H9 (cell line): Measurements from ENCODE around the gene PSMD5. TPM values are rescaled to one million over a fixed set of nuclear protein-coding genes. Genes with fewer than 3 reads are reported as not detected.

Source experiments
- DNase-seq: peaks from one replicate; pipeline ENCODE4 v3.0.0-alpha.2; 2017
- H2AFZ ChIP-seq: one replicate; pipeline ENCODE4 v1.6.1; 2013; ENCODE audit warnings: mild to moderate bottlenecking, low read length, control low read depth, moderate library complexity
- H2AK5ac ChIP-seq: 2 replicates; pipeline ENCODE4 v1.6.1; 2013; ENCODE audit warnings: low read length, control low read depth, mixed read lengths; ENCODE audit not compliant: insufficient read length
- H2BK120ac ChIP-seq: one replicate; pipeline ENCODE4 v1.6.1; 2013; ENCODE audit warnings: low read depth, mild to moderate bottlenecking, low read length, control low read depth, inconsistent platforms; ENCODE audit not compliant: poor library complexity, severe bottlenecking
- H2BK12ac ChIP-seq: 2 replicates; pipeline ENCODE4 v1.6.1; 2013; ENCODE audit warnings: low read length, control low read depth, mixed read lengths, low read depth; ENCODE audit not compliant: insufficient read length
- H2BK15ac ChIP-seq: 2 replicates; pipeline ENCODE4 v1.6.1; 2013; ENCODE audit warnings: low read depth, low read length, control low read depth
- H2BK20ac ChIP-seq: one replicate; pipeline ENCODE4 v1.6.1; 2013; ENCODE audit warnings: low read depth, mild to moderate bottlenecking, low read length, control low read depth, inconsistent platforms; ENCODE audit not compliant: poor library complexity, severe bottlenecking
- H2BK5ac ChIP-seq: 2 replicates; pipeline ENCODE4 v1.6.1; 2013; ENCODE audit warnings: low read length, control low read depth, mixed read lengths; ENCODE audit not compliant: insufficient read length
- H3K14ac ChIP-seq: 2 replicates; pipeline ENCODE4 v1.6.1; 2013; ENCODE audit warnings: low read length, control low read depth; ENCODE audit not compliant: insufficient read depth
- H3K18ac ChIP-seq: 2 replicates; pipeline ENCODE4 v1.6.1; 2013; ENCODE audit warnings: low read depth, mild to moderate bottlenecking, mixed read lengths, low read length, control low read depth; ENCODE audit not compliant: insufficient read length
- H3K23ac ChIP-seq: 2 replicates; pipeline ENCODE4 v1.6.1; 2013; ENCODE audit warnings: low read length, control low read depth, mixed read lengths, low read depth; ENCODE audit not compliant: insufficient read length
- H3K23me2 ChIP-seq: 2 replicates; pipeline ENCODE4 v1.6.1; 2013; ENCODE audit warnings: low read depth, mild to moderate bottlenecking, mixed read lengths, low read length, control low read depth; ENCODE audit not compliant: insufficient read length, poor library complexity, severe bottlenecking
- H3K27ac ChIP-seq: 2 replicates; pipeline ENCODE4 v1.5.1; 2013; ENCODE audit warnings: low read length, control low read depth, mixed read lengths, low read depth; ENCODE audit not compliant: insufficient read length
- H3K27me3 ChIP-seq: 2 replicates; pipeline ENCODE4 v1.6.1; 2013; ENCODE audit warnings: low read length, control low read depth, inconsistent platforms; ENCODE audit not compliant: insufficient read depth
- H3K4ac ChIP-seq: 2 replicates; pipeline ENCODE4 v1.6.1; 2013; ENCODE audit warnings: low read depth, mild to moderate bottlenecking, control low read depth, inconsistent platforms, low read length, moderate library complexity
- H3K4me1 ChIP-seq: 2 replicates; pipeline ENCODE4 v1.6.1; 2013; ENCODE audit warnings: low read length, control low read depth, inconsistent platforms; ENCODE audit not compliant: insufficient read depth
- H3K4me2 ChIP-seq: 2 replicates; pipeline ENCODE4 v1.6.1; 2013; ENCODE audit warnings: low read length, control low read depth, mixed read lengths; ENCODE audit not compliant: insufficient read length, insufficient read depth
- H3K56ac ChIP-seq: 2 replicates; pipeline ENCODE4 v1.6.1; 2013; ENCODE audit warnings: low read depth, mild to moderate bottlenecking, mixed read lengths, low read length, control low read depth; ENCODE audit not compliant: insufficient read length
- H3K79me1 ChIP-seq: 2 replicates; pipeline ENCODE4 v1.6.1; 2013; ENCODE audit warnings: low read depth, mild to moderate bottlenecking, moderate library complexity, low read length, control low read depth, inconsistent platforms; ENCODE audit not compliant: insufficient read depth, poor library complexity, severe bottlenecking
- H3K79me2 ChIP-seq: 2 replicates; pipeline ENCODE4 v1.6.1; 2013; ENCODE audit warnings: low read length, control low read depth, inconsistent platforms; ENCODE audit not compliant: insufficient read depth
- H3K9ac ChIP-seq: 2 replicates; pipeline ENCODE4 v1.6.1; 2013; ENCODE audit warnings: low read length, control low read depth, mixed read lengths; ENCODE audit not compliant: insufficient read length; ENCODE audit errors: extremely low read depth
- H3K9me3 ChIP-seq: one replicate; pipeline ENCODE4 v1.6.1; 2013; ENCODE audit warnings: low read depth, low read length, inconsistent platforms; ENCODE audit not compliant: control insufficient read depth
- H3T11ph ChIP-seq: one replicate; pipeline ENCODE4 v1.6.1; 2013; ENCODE audit warnings: mild to moderate bottlenecking, low read length, control low read depth, inconsistent platforms
- H4K20me1 ChIP-seq: one replicate; pipeline ENCODE4 v1.6.1; 2013; ENCODE audit not compliant: control insufficient read depth, insufficient read length, insufficient read depth
- H4K5ac ChIP-seq: 2 replicates; pipeline ENCODE4 v1.6.1; 2013; ENCODE audit warnings: low read depth, mild to moderate bottlenecking, mixed read lengths, low read length, control low read depth; ENCODE audit not compliant: insufficient read length
- H4K8ac ChIP-seq: replicated peaks from 2 replicates; pipeline ENCODE4 v1.6.1; 2013; ENCODE audit warnings: low read length, control low read depth, mixed read lengths, low read depth; ENCODE audit not compliant: insufficient read length
- H4K91ac ChIP-seq: 2 replicates; pipeline ENCODE4 v1.6.1; 2013; ENCODE audit warnings: low read depth, mild to moderate bottlenecking, moderate library complexity, mixed read lengths, low read length, control low read depth; ENCODE audit not compliant: insufficient read length
- H3K27ac Mint-ChIP-seq, 3 experiments: 2 replicates in 2 of 3; 3 replicates in 1 of 3; pipeline ENCODE4 v1.8.0; 2020 to 2021; ENCODE audit warnings: mixed read lengths in 3 of 3, mild to moderate bottlenecking in 1 of 3, moderate library complexity in 1 of 3
- H3K27me3 Mint-ChIP-seq: 2 replicates; pipeline ENCODE4 v1.8.0; 2021; ENCODE audit warnings: low read depth, mild to moderate bottlenecking, moderate library complexity, mixed read lengths
- H3K36me3 Mint-ChIP-seq, 3 experiments: 2 replicates in 2 of 3; 3 replicates in 1 of 3; pipeline ENCODE4 v1.8.0; 2020 to 2021; ENCODE audit warnings: low read depth in 3 of 3, mixed read lengths in 3 of 3; ENCODE audit not compliant: insufficient read depth in 1 of 3
- H3K4me1 Mint-ChIP-seq, 2 experiments: 2 replicates each; pipeline ENCODE4 v1.8.0; 2020; ENCODE audit warnings: mixed read lengths in 2 of 2
- H3K4me3 Mint-ChIP-seq, 2 experiments: 2 replicates in 1 of 2; 3 replicates in 1 of 2; pipeline ENCODE4 v1.8.0; 2020 to 2021; ENCODE audit warnings: mild to moderate bottlenecking in 2 of 2, mixed read lengths in 2 of 2, moderate library complexity in 1 of 2
- H3K9me3 Mint-ChIP-seq, 2 experiments: 2 replicates in 1 of 2; 3 replicates in 1 of 2; pipeline ENCODE4 v1.8.0; 2020; ENCODE audit warnings: mild to moderate bottlenecking in 2 of 2, mixed read lengths in 2 of 2, moderate library complexity in 1 of 2
- WGBS: extraction: QIAGEN DNeasy Blood & Tissue Kit; methylation state at CpG from one replicate; pipeline ENCODE4 v1.1.7; 2013; ENCODE audit warnings: missing lambda C conversion rate, low lambda C conversion rate, mixed read lengths; ENCODE audit not compliant: insufficient read length; ENCODE audit errors: extremely low coverage; 5-methylcytosine and 5-hydroxymethylcytosine counted together
- total RNA-seq: library from RNA; stranded (reverse); gene quantifications from 2 replicates; pipeline ENCODE4 v1.2.1, GENCODE V29; 2021
- TF ChIP-seq, protein P1 (sequence below): fragments of 200-600 bp; sonication (generic); conservative IDR thresholded peaks from 3 replicates; pipeline ENCODE4 v1.8.0; 2021; ENCODE audit warnings: antibody characterized with exemption, mild to moderate bottlenecking

PSMD5 gene
- total RNA-seq, 1 experiment from 2014 or later: 64.9 TPM

DNA sequence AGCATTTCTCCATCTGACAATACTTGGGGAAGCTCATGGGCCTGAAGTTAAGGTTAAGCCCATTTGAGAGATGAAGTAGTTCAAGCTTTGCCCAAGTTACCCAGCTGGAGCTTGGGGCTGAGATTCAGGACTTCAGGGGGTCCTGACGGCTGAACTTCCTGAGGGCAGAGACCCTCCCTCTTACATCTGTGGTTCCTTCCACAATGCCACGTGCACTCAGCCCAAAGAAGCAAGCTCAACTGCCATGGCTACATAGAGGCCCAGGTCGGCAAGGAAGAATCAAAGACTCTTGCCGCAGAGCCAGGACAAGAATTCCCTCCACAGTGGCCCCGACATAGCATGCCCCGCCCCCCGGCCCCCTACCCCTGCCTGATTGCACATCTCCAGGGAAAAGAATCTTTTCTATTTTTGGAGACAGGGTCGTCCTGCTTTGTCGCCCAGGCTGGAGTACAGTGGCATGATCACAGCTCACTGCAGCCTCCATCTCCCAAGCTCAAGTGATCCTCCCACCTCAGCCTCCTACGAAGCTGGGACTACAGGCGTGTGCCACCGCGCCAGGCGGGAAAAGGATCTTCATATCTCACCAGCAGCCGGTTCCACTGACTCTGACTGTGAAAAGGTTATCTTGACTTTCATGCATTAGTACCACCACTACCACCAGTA lies 25.1 kb upstream of the PSMD5 start:
- H4K5ac ChIP-seq: no peak overlapping the region
- Mint-ChIP-seq H3K9me3 (no peaks in the 10 kb centered on the region; a peak in 1 of 5 replicates), H3K27ac (no peak overlapping the region), H3K4me3 (peak overlapping the region in 1 of 2 experiments; percentile 49; a peak in 3 of 5 replicates), H3K36me3 (peaks cover 3 to 55% (median 17%) of the 10 kb centered on the region in 3 experiments; a peak in 6 of 7 replicates), H3K27me3 (no peaks in the 10 kb centered on the region), H3K4me1 (peaks cover 20 to 29% of the 10 kb centered on the region in 2 experiments)
- no peak overlapping the region for H2BK5ac ChIP-seq
- H3K79me1 ChIP-seq: no peaks in the 10 kb centered on the region
- DNase-seq: no peak
- H3K56ac ChIP-seq: no peak overlapping the region
- no peaks in the 10 kb centered on the region for H4K20me1 ChIP-seq
- no peak overlapping the region for H2BK120ac ChIP-seq
- 0 out of 2 replicates have a peak, but pooled peaks cover 2% of the 10 kb centered on the region for H3K4me1 ChIP-seq
- H2AFZ ChIP-seq: no peak overlapping the region
- no peak overlapping the region for H4K8ac ChIP-seq
- H2AK5ac ChIP-seq: no peak overlapping the region
- no peak overlapping the region for H2BK12ac ChIP-seq
- WGBS: no CpG with 5 or more reads among the region's 15 CpGs
- H3K79me2 ChIP-seq: no peaks in the 10 kb centered on the region
- no peak overlapping the region for H3T11ph ChIP-seq
- H3K14ac ChIP-seq: no peak overlapping the region
- H3K4me2 ChIP-seq: peak overlapping the region; percentile 35
- no peaks in the 10 kb centered on the region for H3K23me2 ChIP-seq
- H2BK20ac ChIP-seq: no peak overlapping the region
- no peaks in the 10 kb centered on the region for H3K27me3 ChIP-seq
- H3K23ac ChIP-seq: no peak overlapping the region
- H2BK15ac ChIP-seq: no peak overlapping the region
- no peaks in the 10 kb centered on the region for H3K9me3 ChIP-seq
- TF ChIP-seq, protein P1, sequence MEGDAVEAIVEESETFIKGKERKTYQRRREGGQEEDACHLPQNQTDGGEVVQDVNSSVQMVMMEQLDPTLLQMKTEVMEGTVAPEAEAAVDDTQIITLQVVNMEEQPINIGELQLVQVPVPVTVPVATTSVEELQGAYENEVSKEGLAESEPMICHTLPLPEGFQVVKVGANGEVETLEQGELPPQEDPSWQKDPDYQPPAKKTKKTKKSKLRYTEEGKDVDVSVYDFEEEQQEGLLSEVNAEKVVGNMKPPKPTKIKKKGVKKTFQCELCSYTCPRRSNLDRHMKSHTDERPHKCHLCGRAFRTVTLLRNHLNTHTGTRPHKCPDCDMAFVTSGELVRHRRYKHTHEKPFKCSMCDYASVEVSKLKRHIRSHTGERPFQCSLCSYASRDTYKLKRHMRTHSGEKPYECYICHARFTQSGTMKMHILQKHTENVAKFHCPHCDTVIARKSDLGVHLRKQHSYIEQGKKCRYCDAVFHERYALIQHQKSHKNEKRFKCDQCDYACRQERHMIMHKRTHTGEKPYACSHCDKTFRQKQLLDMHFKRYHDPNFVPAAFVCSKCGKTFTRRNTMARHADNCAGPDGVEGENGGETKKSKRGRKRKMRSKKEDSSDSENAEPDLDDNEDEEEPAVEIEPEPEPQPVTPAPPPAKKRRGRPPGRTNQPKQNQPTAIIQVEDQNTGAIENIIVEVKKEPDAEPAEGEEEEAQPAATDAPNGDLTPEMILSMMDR: no peak
- H4K91ac ChIP-seq: no peak overlapping the region
- no peak overlapping the region for H3K9ac ChIP-seq
- H3K4ac ChIP-seq: no peak overlapping the region
- no peak overlapping the region for H3K18ac ChIP-seq
- no peak overlapping the region for H3K27ac ChIP-seq
